Kidney (tissue), 14 donors: Measurements from ENCODE around the gene STPG3. TPM values are rescaled to one million over a fixed set of nuclear protein-coding genes. Genes with fewer than 3 reads are reported as not detected.

ENCODE experiments used
- DNase-seq, 5 donors: peaks; one replicate each; pipeline ENCODE4 v3.0.0-alpha.2; 2013 to 2020
- FAIRE-seq: peaks from 2 replicates; lab custom pipeline; 2012; peaks lifted over from hg19 to GRCh38; lab: Jason Lieb, UNC
- H3K27ac ChIP-seq, 2 donors: one replicate each; pipeline ENCODE4 v1.7.0; 2013; ENCODE audit warnings: low read depth in 2 of 2, low read length in 2 of 2, inconsistent platforms in 1 of 2
- H3K27me3 ChIP-seq: one replicate; pipeline ENCODE4 v1.7.1; 2013; ENCODE audit warnings: low read length, inconsistent platforms; ENCODE audit not compliant: control insufficient read depth, insufficient read depth
- H3K36me3 ChIP-seq, 3 donors: one replicate each; pipeline versions ENCODE4 v1.7.0 to v1.7.1; 2013; ENCODE audit warnings: low read length in 3 of 3, control low read depth in 1 of 3, inconsistent platforms in 1 of 3; ENCODE audit not compliant: insufficient read depth in 3 of 3, control insufficient read depth in 2 of 3
- H3K4me1 ChIP-seq, 3 donors: one replicate each; pipeline versions ENCODE4 v1.7.0 to v1.7.1; 2013; ENCODE audit warnings: low read length in 3 of 3, inconsistent platforms in 1 of 3, low read depth in 1 of 3; ENCODE audit not compliant: control insufficient read depth in 2 of 3, insufficient read depth in 2 of 3
- H3K4me3 ChIP-seq, 3 donors: one replicate each; pipeline versions ENCODE4 v1.7.0 to v1.8.1; 2013; ENCODE audit warnings: low read length in 3 of 3, control low read depth in 1 of 3, inconsistent platforms in 1 of 3
- H3K9ac ChIP-seq, 3 donors: one replicate each; pipeline versions ENCODE4 v1.7.0 to v1.7.1; 2013; ENCODE audit warnings: low read length in 3 of 3, control low read depth in 1 of 3, inconsistent platforms in 1 of 3
- H3K9me3 ChIP-seq, 3 donors: one replicate each; pipeline versions ENCODE4 v1.7.0 to v1.7.1; 2013; ENCODE audit warnings: low read length in 3 of 3, control low read depth in 1 of 3, inconsistent platforms in 1 of 3; ENCODE audit not compliant: control insufficient read depth in 2 of 3, insufficient read depth in 1 of 3
- CTCF ChIP-seq: IDR thresholded peaks from 3 replicates; pipeline ENCODE4 v1.5.1; 2012; ENCODE audit warnings: mild to moderate bottlenecking, moderate library complexity, borderline replicate concordance; ENCODE audit not compliant: insufficient read depth; ENCODE audit errors: extremely low read depth
- intact Hi-C: fragments of 100-400 bp; cut with DNase I; formaldehyde crosslinking; loops from one replicate; pipeline ENCODE4 v1.11.1; 2022
- polyA plus RNA-seq: library from polyadenylated mRNA; stranded (reverse); fragments of 350-450 nt; fragmentation: Illumina TruSeq; extraction: RNeasy Lipid Tissue Mini Kit (QIAGEN cat#74804); gene quantifications from one replicate; pipeline ENCODE4 v1.2.3, GENCODE V29; 2014; ENCODE audit warnings: low read depth, low replicate concordance; ENCODE audit not compliant: insufficient read depth
- total RNA-seq: library from RNA; stranded (reverse); fragmentation: NEBNext Ultra II Directional; extraction: Animal tissue kit (Norgen Biotek cat#: 25700); gene quantifications from one replicate; pipeline ENCODE4 v1.2.1, GENCODE V29; 2021
- donor health status: control.
- donor health status: control.
- donor health status: control.
- donor health status: control.
- donor health status: control.
- donor health status: DM: yes; HTN: yes; CAD: no.
- donor health status: Normal renal cell carcinoma (clear cell type).

The STPG3 gene
- total and polyA plus RNA-seq, 2 donors from 2014 or later = 0.38 TPM; not detected in 1

DNA sequence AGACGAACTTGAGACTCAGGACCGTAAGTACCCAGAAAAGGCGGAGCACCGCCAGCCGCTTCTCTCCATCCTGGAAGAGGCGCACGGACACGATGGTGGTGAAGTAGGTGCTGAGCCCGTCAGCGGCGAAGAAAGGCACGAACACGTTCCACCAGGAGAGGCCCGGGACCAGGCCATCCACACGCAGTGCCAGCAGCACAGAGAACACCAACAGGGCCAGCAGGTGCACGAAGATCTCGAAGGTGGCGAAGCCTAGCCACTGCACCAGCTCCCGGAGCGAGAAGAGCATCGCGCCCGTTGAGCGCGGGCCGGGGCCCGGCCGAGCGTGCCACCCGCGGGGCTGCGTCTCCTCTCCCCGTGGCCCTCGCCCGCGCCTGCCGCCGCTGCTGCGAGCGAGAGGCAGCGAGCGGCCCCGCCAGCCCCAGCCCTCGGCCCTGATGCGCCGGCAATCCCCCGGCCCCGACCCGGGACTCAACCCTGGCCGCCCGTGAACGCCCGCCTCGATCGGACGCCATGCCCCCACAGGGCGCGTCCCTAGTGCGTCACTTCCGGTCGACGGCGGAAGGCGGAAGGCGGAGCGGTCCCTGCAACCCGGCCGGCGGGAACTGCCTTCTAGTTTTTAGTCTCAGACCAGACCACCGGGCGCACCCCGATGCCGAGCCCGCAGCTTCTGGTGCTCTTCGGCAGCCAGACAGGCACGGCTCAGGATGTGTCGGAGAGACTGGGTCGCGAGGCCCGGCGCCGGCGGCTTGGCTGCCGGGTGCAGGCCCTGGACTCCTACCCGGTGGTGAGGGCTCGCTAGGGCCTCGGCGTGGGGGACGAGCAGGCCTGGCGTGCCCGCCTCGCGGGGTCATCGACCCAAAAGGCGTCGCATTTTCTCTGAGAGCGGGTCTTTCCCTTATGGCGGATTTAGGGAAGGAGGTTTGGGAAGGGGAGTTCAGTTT, 45.7 kb upstream of the STPG3 start, which contains the start of the genes NDOR1 and TMEM203:
TSS of gene NDOR1 (plus strand) at position 575 of the 944 bp plus-strand sequence. CDS start at position 653, 78 bp downstream.
TSS of gene TMEM203 (minus strand) at position 523 of the 944 bp plus-strand sequence. CDS start at position 289, 234 bp downstream.
- H3K9me3 ChIP-seq = no peaks in the 10 kb centered on the region
- H3K4me3 ChIP-seq = peak within 1 kb of the TSS; percentile 91 to 97 (median 94)
- H3K36me3 ChIP-seq = no peaks in the 10 kb centered on the region
- H3K4me1 ChIP-seq = peaks cover 3 to 37% (median 13%) of the 10 kb centered on the region in 3 donors
- H3K9ac ChIP-seq = peak within 1 kb of the TSS; percentile 65 to 88 (median 78)
- peak within 1 kb of the TSS; percentile 65 to 71 for H3K27ac ChIP-seq
- peak; percentile 92 to 97 (median 93) for DNase-seq
- no peak for TF ChIP-seq CTCF
- FAIRE-seq = no peak
- intact Hi-C loops = no loop called here
- no peaks in the 10 kb centered on the region for H3K27me3 ChIP-seq

GRCh38 chr9:137206602-137207001, 44.5 kb upstream of the STPG3 start:
- H3K4me1 ChIP-seq = peaks cover 3 to 30% (median 8%) of the 10 kb centered on the region in 3 donors
- intact Hi-C loops = no loop called here
- no peak for FAIRE-seq

GRCh38 chr9:137211532-137211931, 39.6 kb upstream of the STPG3 start:
- no peak overlapping the region for H3K9ac ChIP-seq
- no peaks in the 10 kb centered on the region for H3K9me3 ChIP-seq
- FAIRE-seq (no peak), DNase-seq (no peak)
- intact Hi-C loops = no loop called here
- TF ChIP-seq CTCF = no peak
- H3K4me1 ChIP-seq = peaks cover 0 to 5% (median 0%) of the 10 kb centered on the region in 3 donors
- H3K27ac ChIP-seq = no peak overlapping the region
- no peak overlapping the region for H3K4me3 ChIP-seq
- H3K36me3 ChIP-seq = peaks cover 0 to 2% (median 0%) of the 10 kb centered on the region in 3 donors
- no peaks in the 10 kb centered on the region for H3K27me3 ChIP-seq

More at GRCh38 chr9:137206602-137207001, 44.5 kb upstream of the STPG3 start:
- Histone ChIP-seq H3K27me3 (no peaks in the 10 kb centered on the region), H3K4me3 (peak overlapping the region; percentile 73 to 97 (median 78)), H3K9ac (peak overlapping the region in 1 of 3 donors; percentile 88), H3K27ac (no peak overlapping the region), H3K9me3 (no peaks in the 10 kb centered on the region), H3K36me3 (no peaks in the 10 kb centered on the region)
- no peak for TF ChIP-seq CTCF
- DNase-seq = no peak
